Chondrocyte (in vitro differentiated cells): Measurements from ENCODE around the gene VAV2. TPM values are rescaled to one million over a fixed set of nuclear protein-coding genes. Genes with fewer than 3 reads are reported as not detected.

Experiments used
- DNase-seq: peaks from one replicate; pipeline ENCODE4 v3.0.0; 2021; ENCODE audit warnings: mixed read lengths, low spot score
- H3K27ac Mint-ChIP-seq: one replicate; pipeline ENCODE4 v1.8.0; 2021; ENCODE audit warnings: mild to moderate bottlenecking, moderate library complexity, mixed read lengths; ENCODE audit not compliant: unreplicated experiment
- H3K27me3 Mint-ChIP-seq: 2 replicates; pipeline ENCODE4 v1.8.0; 2021; ENCODE audit warnings: low read depth, mixed read lengths
- H3K36me3 Mint-ChIP-seq: 2 replicates; pipeline ENCODE4 v1.8.0; 2021; ENCODE audit warnings: low read depth, mixed read lengths
- H3K4me1 Mint-ChIP-seq: 2 replicates; pipeline ENCODE4 v1.8.0; 2021; ENCODE audit warnings: low read depth, mild to moderate bottlenecking, mixed read lengths
- H3K4me3 Mint-ChIP-seq: one replicate; pipeline ENCODE4 v1.8.0; 2021; ENCODE audit warnings: mild to moderate bottlenecking, moderate library complexity, mixed read lengths; ENCODE audit not compliant: unreplicated experiment
- H3K9me3 Mint-ChIP-seq: 2 replicates; pipeline ENCODE4 v1.8.0; 2021; ENCODE audit warnings: low read depth, mixed read lengths
- total RNA-seq: library from RNA; stranded (reverse); gene quantifications from 3 replicates; pipeline ENCODE4 v1.2.1, GENCODE V29; 2021
- TF ChIP-seq, protein P1 (sequence below): fragments of 200-600 bp; sonication (generic); IDR thresholded peaks from 2 replicates; pipeline ENCODE4 v1.5.0; 2021; ENCODE audit warnings: antibody characterized with exemption, mild to moderate bottlenecking, moderate library complexity

VAV2 gene
- total RNA-seq, 1 donor from 2014 or later, result 17.7 TPM

DNA sequence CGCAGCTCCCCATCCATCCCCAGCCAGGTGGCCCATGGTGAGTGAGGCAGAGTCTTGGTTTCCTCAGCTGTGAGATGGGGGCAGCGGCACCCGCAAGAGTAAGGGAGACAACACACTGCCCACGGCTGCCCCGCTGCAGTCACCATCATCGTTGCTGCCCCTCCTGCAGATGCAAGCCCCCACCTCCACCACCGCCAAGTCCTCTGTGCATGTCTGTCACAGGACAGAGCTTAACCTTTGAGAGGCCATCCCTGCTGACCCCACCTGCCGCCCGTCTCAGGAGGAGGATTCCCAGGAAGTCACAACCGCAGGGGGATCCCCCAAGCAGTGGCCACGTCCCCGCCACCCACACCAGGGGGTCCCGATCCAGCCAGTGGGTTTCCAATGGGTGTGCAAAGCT lies 113.7 kb downstream of the VAV2 start:
- DNase-seq, result no peak
- no peak overlapping the region for H3K4me3 Mint-ChIP-seq
- H3K27ac Mint-ChIP-seq, result no peak overlapping the region
- H3K9me3 Mint-ChIP-seq, result no peaks in the 10 kb centered on the region
- no peaks in the 10 kb centered on the region for H3K36me3 Mint-ChIP-seq
- no peaks in the 10 kb centered on the region for H3K27me3 Mint-ChIP-seq
- TF ChIP-seq, protein P1, sequence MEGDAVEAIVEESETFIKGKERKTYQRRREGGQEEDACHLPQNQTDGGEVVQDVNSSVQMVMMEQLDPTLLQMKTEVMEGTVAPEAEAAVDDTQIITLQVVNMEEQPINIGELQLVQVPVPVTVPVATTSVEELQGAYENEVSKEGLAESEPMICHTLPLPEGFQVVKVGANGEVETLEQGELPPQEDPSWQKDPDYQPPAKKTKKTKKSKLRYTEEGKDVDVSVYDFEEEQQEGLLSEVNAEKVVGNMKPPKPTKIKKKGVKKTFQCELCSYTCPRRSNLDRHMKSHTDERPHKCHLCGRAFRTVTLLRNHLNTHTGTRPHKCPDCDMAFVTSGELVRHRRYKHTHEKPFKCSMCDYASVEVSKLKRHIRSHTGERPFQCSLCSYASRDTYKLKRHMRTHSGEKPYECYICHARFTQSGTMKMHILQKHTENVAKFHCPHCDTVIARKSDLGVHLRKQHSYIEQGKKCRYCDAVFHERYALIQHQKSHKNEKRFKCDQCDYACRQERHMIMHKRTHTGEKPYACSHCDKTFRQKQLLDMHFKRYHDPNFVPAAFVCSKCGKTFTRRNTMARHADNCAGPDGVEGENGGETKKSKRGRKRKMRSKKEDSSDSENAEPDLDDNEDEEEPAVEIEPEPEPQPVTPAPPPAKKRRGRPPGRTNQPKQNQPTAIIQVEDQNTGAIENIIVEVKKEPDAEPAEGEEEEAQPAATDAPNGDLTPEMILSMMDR, result no peak
- H3K4me1 Mint-ChIP-seq, result peaks cover 58% of the 10 kb centered on the region

DNA sequence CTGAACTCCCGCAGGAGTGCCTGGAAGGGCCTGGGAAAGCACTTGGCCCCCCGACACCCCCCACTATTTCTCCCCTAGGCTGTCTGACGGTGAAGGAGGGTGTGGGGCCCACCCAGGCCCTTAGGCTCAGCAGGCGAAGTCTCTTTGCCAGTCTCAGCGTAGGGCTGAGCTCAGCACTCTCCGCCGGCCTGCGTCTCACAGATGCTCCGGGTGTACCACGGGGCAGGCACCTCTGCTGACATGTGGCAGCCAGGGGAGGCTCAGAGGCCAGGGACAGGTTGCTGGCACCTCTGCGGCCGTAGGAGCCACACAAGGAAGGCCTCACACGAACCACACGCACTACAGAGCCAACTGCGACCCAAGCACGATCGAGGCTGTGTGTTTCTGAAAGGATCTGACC lies 114.2 kb downstream of the VAV2 start:
- no peak overlapping the region for H3K27ac Mint-ChIP-seq
- H3K9me3 Mint-ChIP-seq, result no peaks in the 10 kb centered on the region
- H3K36me3 Mint-ChIP-seq, result no peaks in the 10 kb centered on the region
- TF ChIP-seq, protein P1, result no peak
- H3K4me1 Mint-ChIP-seq, result peaks cover 58% of the 10 kb centered on the region
- no peaks in the 10 kb centered on the region for H3K27me3 Mint-ChIP-seq
- no peak for DNase-seq
- no peak overlapping the region for H3K4me3 Mint-ChIP-seq

DNA sequence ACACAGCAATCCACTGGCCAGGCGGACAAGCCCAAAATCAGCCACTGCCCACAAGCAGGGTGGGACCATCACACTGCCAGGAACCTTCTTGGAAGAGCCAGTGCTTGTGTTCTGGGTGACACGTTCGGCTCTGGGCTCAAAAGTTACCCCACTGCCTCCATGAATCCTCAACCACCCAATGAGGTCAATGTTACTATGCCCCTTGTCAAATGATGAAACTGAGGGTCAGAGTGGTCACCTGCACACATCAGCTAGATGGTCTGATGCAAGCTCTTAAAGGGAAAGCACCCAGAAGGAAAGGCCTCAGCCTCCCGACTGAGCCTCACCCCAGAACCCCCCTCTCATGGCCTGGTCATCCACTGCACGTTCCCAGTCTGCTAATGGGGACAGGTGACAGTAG lies 114.8 kb downstream of the VAV2 start:
- no peak overlapping the region for H3K4me3 Mint-ChIP-seq
- H3K9me3 Mint-ChIP-seq, result no peaks in the 10 kb centered on the region
- peaks cover 59% of the 10 kb centered on the region for H3K4me1 Mint-ChIP-seq
- H3K27me3 Mint-ChIP-seq, result no peaks in the 10 kb centered on the region
- H3K36me3 Mint-ChIP-seq, result no peaks in the 10 kb centered on the region
- no peak for DNase-seq
- H3K27ac Mint-ChIP-seq, result no peak overlapping the region
- TF ChIP-seq, protein P1, result no peak

DNA sequence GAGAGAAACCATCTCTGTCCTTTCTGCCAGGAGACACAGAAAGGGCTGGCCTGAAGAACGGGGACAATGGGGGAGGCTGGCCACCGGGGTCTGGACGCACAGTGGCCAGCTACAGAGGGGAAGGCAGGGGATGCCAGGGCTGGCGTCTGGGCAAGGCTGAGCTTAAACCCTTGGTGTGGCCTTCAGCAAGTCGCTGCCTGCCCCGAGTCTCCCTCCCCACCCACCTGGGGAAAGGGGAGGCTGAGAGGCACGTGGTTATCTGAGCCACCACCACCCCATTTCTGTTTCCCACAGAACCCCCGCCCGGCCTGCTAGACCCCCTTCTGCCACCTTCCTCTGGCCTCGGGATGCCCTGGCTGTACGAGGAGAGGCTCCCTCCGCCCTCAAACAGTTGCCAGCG lies 115.3 kb downstream of the VAV2 start:
- Mint-ChIP-seq H3K4me3 (no peak overlapping the region), H3K4me1 (peaks cover 54% of the 10 kb centered on the region), H3K36me3 (no peaks in the 10 kb centered on the region), H3K27me3 (no peaks in the 10 kb centered on the region), H3K27ac (no peak overlapping the region), H3K9me3 (no peaks in the 10 kb centered on the region)
- TF ChIP-seq, protein P1, result no peak
- DNase-seq, result no peak

DNA sequence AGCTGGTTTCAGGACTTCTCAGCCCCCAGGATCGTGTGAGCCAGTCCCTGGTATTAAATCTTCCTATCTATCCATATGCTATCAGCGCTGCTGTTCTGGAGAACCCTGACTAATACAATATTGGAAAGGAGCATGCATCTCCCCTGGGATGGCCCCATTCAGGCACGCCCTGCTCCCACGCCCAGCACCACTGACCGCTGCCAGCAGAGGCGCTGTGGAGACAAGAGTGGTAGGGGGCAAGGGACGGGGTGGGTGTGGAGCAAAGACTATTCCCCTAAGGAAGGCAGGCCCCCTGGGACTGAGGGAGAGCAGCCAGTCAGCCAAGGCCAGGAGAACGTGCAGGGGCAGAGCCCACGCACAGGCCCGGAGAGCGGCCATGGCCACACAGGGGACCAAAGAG lies 116.0 kb downstream of the VAV2 start:
- Mint-ChIP-seq H3K27me3 (no peaks in the 10 kb centered on the region), H3K36me3 (no peaks in the 10 kb centered on the region), H3K4me3 (no peak overlapping the region)

More for the DNA sequence above, 116.0 kb downstream of the VAV2 start:
- H3K27ac Mint-ChIP-seq, result peak overlapping the region; percentile 66
- no peak for DNase-seq
- H3K9me3 Mint-ChIP-seq, result no peaks in the 10 kb centered on the region
- peaks cover 47% of the 10 kb centered on the region for H3K4me1 Mint-ChIP-seq
- TF ChIP-seq, protein P1, result peak; percentile 53
